ENCODE results near the gene DEFB126. TPM values are rescaled to one million over a fixed set of nuclear protein-coding genes. Genes with fewer than 3 reads are reported as not detected.
"Not testable (repeated sequence)": the region's sequence is repeated elsewhere in the genome, so short reads cannot be mapped to it uniquely, and the experiment has no call there.

The DEFB126 gene, protein sequence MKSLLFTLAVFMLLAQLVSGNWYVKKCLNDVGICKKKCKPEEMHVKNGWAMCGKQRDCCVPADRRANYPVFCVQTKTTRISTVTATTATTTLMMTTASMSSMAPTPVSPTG
- not detected for total RNA-seq

DNA sequence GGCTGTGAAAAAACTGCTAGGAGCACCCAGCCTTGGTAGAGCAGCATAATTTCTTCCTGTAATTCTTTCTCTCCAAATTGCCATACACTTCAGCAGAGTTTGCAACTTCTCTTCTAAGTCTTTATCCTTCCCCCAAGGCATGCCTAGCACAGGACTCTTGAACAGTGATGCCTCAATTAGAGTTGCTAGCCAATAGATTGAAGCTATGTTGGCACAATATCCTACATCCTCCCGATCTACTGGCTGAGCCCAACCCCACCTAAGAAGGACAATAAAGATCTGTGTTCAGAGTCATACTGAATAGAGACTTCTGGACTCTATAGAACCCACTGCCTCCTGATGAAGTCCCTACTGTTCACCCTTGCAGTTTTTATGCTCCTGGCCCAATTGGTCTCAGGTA lies at the start of gene DEFB126:
Gene DEFB126 (plus strand): TSS at position 301 of the 400 bp plus-strand sequence. CDS start 39 bp downstream, at position 340.
- Mint-ChIP-seq H3K27ac (no peak within 1 kb of the TSS), H3K4me1 (no peaks in the 10 kb centered on the region), H3K27me3 (peaks cover 44% of the 10 kb centered on the region), H3K9me3 (no peaks in the 10 kb centered on the region), H3K36me3 (no peaks in the 10 kb centered on the region), H3K4me3 (no peak within 1 kb of the TSS)
- no peak for DNase-seq
- ATAC-seq (ENCODE audit: low read depth): no peak
- POLR2A ChIA-PET: no interaction called here

GRCh38 chr20:93641-94040 lies 48.7 kb upstream of the DEFB126 start:
- Mint-ChIP-seq H3K36me3 (peaks cover 1% of the 10 kb centered on the region), H3K9me3 (peaks cover 15% of the 10 kb centered on the region), H3K27ac (no peak overlapping the region), H3K27me3 (peaks cover 31% of the 10 kb centered on the region), H3K4me3 (no peak overlapping the region), H3K4me1 (no peaks in the 10 kb centered on the region)
- ATAC-seq (ENCODE audit: low read depth) (no peak), DNase-seq (no peak)
- POLR2A ChIA-PET: no interaction called here

DNA sequence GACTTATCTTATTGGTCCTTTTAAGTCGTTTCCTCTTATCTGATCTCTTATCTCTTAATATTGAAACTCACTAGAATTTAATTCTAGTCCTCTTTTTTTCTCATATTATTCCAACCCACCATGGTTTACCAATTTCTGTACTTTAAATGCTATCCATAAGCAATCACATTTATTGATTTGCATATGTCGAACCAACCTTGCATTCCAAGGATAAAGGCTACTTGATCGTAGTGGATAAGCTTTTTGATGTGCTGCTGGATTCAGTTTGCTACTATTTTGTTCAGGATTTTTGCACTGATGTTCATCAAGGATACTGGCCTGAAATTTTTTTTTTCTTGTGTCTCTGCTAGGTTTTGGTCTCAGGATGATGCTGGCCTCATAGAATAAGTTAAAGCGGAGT lies 47.2 kb upstream of the DEFB126 start:
- peaks cover 15% of the 10 kb centered on the region for H3K9me3 Mint-ChIP-seq
- H3K27me3 Mint-ChIP-seq: peaks cover 32% of the 10 kb centered on the region
- no peak for ATAC-seq (ENCODE audit: low read depth)
- POLR2A ChIA-PET: no interaction called here
- no peak overlapping the region for H3K4me3 Mint-ChIP-seq
- no peaks in the 10 kb centered on the region for H3K4me1 Mint-ChIP-seq
- no peak for DNase-seq
- no peak overlapping the region for H3K27ac Mint-ChIP-seq
- peaks cover 1% of the 10 kb centered on the region for H3K36me3 Mint-ChIP-seq

DNA sequence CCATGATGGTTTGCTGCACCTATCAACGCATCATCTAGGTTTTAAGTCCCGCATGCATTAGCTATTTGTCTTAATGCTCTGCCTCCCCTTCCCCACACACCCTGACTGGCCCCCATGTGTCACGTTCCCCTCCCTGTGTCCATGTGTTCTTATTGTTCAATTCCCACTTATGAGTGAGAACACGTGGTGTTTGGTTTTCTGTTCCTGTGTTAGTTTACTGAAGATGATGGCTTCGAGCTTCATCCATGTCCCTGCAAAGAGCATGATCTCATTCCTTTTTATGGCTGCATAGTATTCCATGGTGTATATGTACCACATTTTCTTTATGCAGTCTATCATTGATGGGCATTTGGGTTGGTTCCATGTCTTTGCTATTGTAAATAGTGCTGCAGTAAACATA lies 44.7 kb upstream of the DEFB126 start:
- H3K4me1 Mint-ChIP-seq; ATAC-seq (ENCODE audit: low read depth); H3K36me3 Mint-ChIP-seq; DNase-seq; POLR2A ChIA-PET; H3K4me3 Mint-ChIP-seq; H3K27ac Mint-ChIP-seq: not testable (repeated sequence)
- peaks cover 15% of the 10 kb centered on the region for H3K9me3 Mint-ChIP-seq
- peaks cover 22% of the 10 kb centered on the region for H3K27me3 Mint-ChIP-seq

DNA sequence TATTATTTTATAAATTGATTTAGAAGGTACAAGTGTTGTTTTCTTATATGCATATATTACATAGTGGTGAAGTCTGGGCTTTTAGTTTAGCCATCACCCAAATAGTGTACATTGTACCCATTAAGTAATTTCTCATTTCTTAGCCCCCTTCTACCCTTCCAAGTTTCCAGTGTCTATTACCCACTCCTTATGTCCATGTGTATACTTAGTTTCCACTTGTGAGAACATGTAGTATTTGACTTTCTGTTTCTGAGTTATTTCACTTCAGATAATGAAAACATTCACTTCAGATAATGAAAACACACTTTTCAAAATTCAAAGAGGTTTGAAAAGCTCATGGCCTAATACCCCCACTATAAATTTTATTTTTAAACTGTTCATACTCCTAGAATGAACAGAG lies 40.4 kb upstream of the DEFB126 start:
- H3K36me3 Mint-ChIP-seq: no peaks in the 10 kb centered on the region
- ATAC-seq (ENCODE audit: low read depth) (no peak), DNase-seq (no peak)
- peaks cover 3% of the 10 kb centered on the region for H3K9me3 Mint-ChIP-seq
- H3K27ac Mint-ChIP-seq: no peak overlapping the region
- H3K4me1 Mint-ChIP-seq: no peaks in the 10 kb centered on the region
- H3K4me3 Mint-ChIP-seq: no peak overlapping the region
- POLR2A ChIA-PET: no interaction called here
- peaks cover 38% of the 10 kb centered on the region for H3K27me3 Mint-ChIP-seq

- no peak for DNase-seq
- POLR2A ChIA-PET: no interaction called here
- H3K36me3 Mint-ChIP-seq: no peaks in the 10 kb centered on the region
- H3K27me3 Mint-ChIP-seq: peaks cover 49% of the 10 kb centered on the region
- H3K27ac Mint-ChIP-seq: no peak overlapping the region
- ATAC-seq (ENCODE audit: low read depth): no peak
- H3K4me3 Mint-ChIP-seq: no peak overlapping the region
- H3K4me1 Mint-ChIP-seq: no peaks in the 10 kb centered on the region
- H3K9me3 Mint-ChIP-seq: no peaks in the 10 kb centered on the region
Measured at GRCh38 chr20:103456-103855, 38.9 kb upstream of the DEFB126 start.

GRCh38 chr20:112396-112795 lies 30.0 kb upstream of the DEFB126 start:
- H3K4me1 Mint-ChIP-seq: no peaks in the 10 kb centered on the region
- no peaks in the 10 kb centered on the region for H3K36me3 Mint-ChIP-seq
- H3K9me3 Mint-ChIP-seq: peaks cover 2% of the 10 kb centered on the region
- POLR2A ChIA-PET: no interaction called here
- no peak overlapping the region for H3K27ac Mint-ChIP-seq
- DNase-seq: no peak
- H3K4me3 Mint-ChIP-seq: no peak overlapping the region
- peaks cover 34% of the 10 kb centered on the region for H3K27me3 Mint-ChIP-seq
- ATAC-seq (ENCODE audit: low read depth): no peak

DNA sequence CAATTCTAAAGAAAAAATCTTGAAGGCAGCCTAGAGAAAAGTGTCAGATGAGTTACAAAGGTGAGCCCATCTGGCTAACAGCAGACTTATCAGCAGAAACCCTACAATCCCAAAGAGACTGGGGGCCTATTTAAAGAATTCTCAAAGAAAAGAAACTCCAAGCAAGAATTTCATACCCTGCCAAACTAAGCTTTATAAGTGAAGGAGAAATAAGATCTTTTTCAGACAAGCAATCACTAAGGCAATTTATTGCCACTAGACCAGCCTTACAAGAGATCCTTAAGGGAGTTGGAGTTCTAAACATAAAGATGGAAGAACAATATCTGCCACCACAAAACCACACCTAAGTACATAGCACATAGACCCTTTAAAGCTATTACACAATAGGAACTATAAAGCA lies 24.9 kb upstream of the DEFB126 start:
- no peak overlapping the region for H3K4me3 Mint-ChIP-seq
- ATAC-seq (ENCODE audit: low read depth): no peak
- H3K27ac Mint-ChIP-seq: no peak overlapping the region
- H3K4me1 Mint-ChIP-seq: peaks cover 2% of the 10 kb centered on the region
- POLR2A ChIA-PET: no interaction called here
- no peaks in the 10 kb centered on the region for H3K36me3 Mint-ChIP-seq
- peaks cover 2% of the 10 kb centered on the region for H3K9me3 Mint-ChIP-seq
- H3K27me3 Mint-ChIP-seq: peaks cover 43% of the 10 kb centered on the region
- no peak for DNase-seq

- H3K4me1 Mint-ChIP-seq; POLR2A ChIA-PET; H3K27ac Mint-ChIP-seq; H3K4me3 Mint-ChIP-seq; H3K36me3 Mint-ChIP-seq; DNase-seq; H3K9me3 Mint-ChIP-seq; ATAC-seq (ENCODE audit: low read depth): not testable (repeated sequence)
- H3K27me3 Mint-ChIP-seq: peaks cover 11% of the 10 kb centered on the region
Measured at GRCh38 chr20:129786-130323, 12.5 kb upstream of the DEFB126 start.

GRCh38 chr20:137668-138490 lies 4.5 kb upstream of the DEFB126 start:
- POLR2A ChIA-PET: no interaction called here
- DNase-seq (no peak), ATAC-seq (ENCODE audit: low read depth) (no peak)
- no peaks in the 10 kb centered on the region for H3K36me3 Mint-ChIP-seq
- H3K27me3 Mint-ChIP-seq: peaks cover 36% of the 10 kb centered on the region
- no peak overlapping the region for H3K27ac Mint-ChIP-seq
- no peaks in the 10 kb centered on the region for H3K9me3 Mint-ChIP-seq
- H3K4me1 Mint-ChIP-seq: no peaks in the 10 kb centered on the region
- no peak overlapping the region for H3K4me3 Mint-ChIP-seq

DNA sequence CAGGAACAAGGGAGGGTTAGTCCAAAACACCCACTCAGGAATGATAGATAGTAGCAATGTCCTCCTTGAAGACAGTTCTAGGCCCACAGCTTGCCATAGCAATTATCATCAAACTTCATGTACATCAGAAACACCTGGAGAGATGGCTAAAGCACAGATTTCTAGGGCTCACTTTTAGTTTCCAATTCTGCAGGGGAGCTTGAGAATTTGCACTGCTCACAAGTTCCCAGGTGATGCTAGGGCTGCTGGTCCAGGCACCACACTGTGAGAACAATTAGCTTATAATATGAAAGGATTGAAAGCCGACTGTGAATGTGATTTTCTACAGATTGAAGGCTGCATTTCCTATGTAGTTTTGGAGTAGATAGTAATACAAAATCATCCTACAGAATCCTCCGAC lies 3.5 kb downstream of the DEFB126 start:
- no peak for DNase-seq
- POLR2A ChIA-PET: no interaction called here
- Mint-ChIP-seq H3K4me3 (no peak overlapping the region), H3K4me1 (no peaks in the 10 kb centered on the region), H3K36me3 (no peaks in the 10 kb centered on the region), H3K27ac (no peak overlapping the region), H3K9me3 (no peaks in the 10 kb centered on the region), H3K27me3 (peaks cover 25% of the 10 kb centered on the region)
- no peak for ATAC-seq (ENCODE audit: low read depth)

GRCh38 chr20:152131-152530 lies 9.7 kb downstream of the DEFB126 start:
- Mint-ChIP-seq H3K27me3 (peaks cover 9% of the 10 kb centered on the region), H3K4me1 (no peaks in the 10 kb centered on the region), H3K36me3 (no peaks in the 10 kb centered on the region), H3K4me3 (no peak overlapping the region), H3K27ac (no peak overlapping the region), H3K9me3 (no peaks in the 10 kb centered on the region)
- POLR2A ChIA-PET: no interaction called here
- ATAC-seq (ENCODE audit: low read depth) (no peak), DNase-seq (no peak)

GRCh38 chr20:157154-157553 lies 14.8 kb downstream of the DEFB126 start, which contains the start of gene DEFB127:
DEFB127 (plus strand) TSS chr20:157454; CDS start chr20:157545, 91 bp downstream.
- no peaks in the 10 kb centered on the region for H3K4me1 Mint-ChIP-seq

DNA sequence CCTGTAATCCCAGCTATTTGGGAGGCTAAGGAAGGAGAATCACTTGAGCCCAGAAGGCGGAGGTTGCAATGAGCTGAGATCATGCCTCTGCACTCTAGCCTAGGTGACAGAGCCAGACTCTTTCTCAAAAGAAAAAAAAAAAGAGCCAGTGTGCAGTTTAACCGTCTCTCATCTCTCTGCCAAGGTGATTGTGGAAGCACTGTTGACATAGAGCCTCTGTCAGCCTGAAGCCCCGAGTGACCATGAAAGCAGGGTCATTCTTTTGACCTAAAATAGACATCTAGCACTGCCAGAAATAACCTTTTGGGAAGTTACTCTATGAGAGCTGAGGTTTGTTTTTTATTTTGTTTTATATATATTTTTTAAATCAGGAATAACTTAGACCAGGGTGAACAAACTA lies 22.2 kb downstream of the DEFB126 start:
- Mint-ChIP-seq H3K36me3 (no peaks in the 10 kb centered on the region), H3K4me1 (no peaks in the 10 kb centered on the region), H3K27me3 (peaks cover 24% of the 10 kb centered on the region), H3K9me3 (no peaks in the 10 kb centered on the region), H3K4me3 (no peak overlapping the region), H3K27ac (no peak overlapping the region)
- POLR2A ChIA-PET: no interaction called here
- DNase-seq (no peak), ATAC-seq (ENCODE audit: low read depth) (no peak)

More at GRCh38 chr20:157154-157553, 14.8 kb downstream of the DEFB126 start, which contains the start of gene DEFB127:
- Mint-ChIP-seq H3K36me3 (no peaks in the 10 kb centered on the region), H3K27ac (no peak within 1 kb of the TSS), H3K27me3 (peaks cover 15% of the 10 kb centered on the region), H3K4me3 (no peak within 1 kb of the TSS), H3K9me3 (no peaks in the 10 kb centered on the region)
- DNase-seq (no peak), ATAC-seq (ENCODE audit: low read depth) (no peak)
- POLR2A ChIA-PET: no interaction called here

Measured in activated naive CD8-positive, alpha-beta T cell treated with anti-CD3 and anti-CD28 coated beads, Interleukin-2, amount 10 ng/mL, durations not matched to agents 7 days and 5 days (primary cell).